GM12891 (cell line): ENCODE measurements around the gene FUT6.

Experiments
- PAX5 ChIP-seq: IDR thresholded peaks from 2 replicates; pipeline ENCODE4 v1.6.1; 2011; ENCODE audit warnings: low read length, moderate library complexity, mild to moderate bottlenecking; ENCODE audit not compliant: insufficient read depth, severe bottlenecking
- POLR2A ChIP-seq: IDR thresholded peaks from 2 replicates; pipeline ENCODE4 v1.6.1; 2011; ENCODE audit warnings: low read depth, low read length, control low read depth
- POLR2AphosphoS5 ChIP-seq: IDR thresholded peaks from 2 replicates; pipeline ENCODE4 v1.6.1; 2011; ENCODE audit warnings: low read depth, low read length, control low read depth
- POU2F2 ChIP-seq: IDR thresholded peaks from 2 replicates; pipeline ENCODE4 v1.6.1; 2011; ENCODE audit warnings: low read depth, mild to moderate bottlenecking, control low read depth, low read length, moderate library complexity
- SPI1 ChIP-seq: IDR thresholded peaks from 2 replicates; pipeline ENCODE4 v1.6.1; 2011; ENCODE audit warnings: low read depth, low read length, control low read depth
- TAF1 ChIP-seq: IDR thresholded peaks from 2 replicates; pipeline ENCODE4 v1.6.1; 2011; ENCODE audit warnings: low read depth, low read length, control low read depth

GRCh38 chr19:5824751-5825150, 14.8 kb downstream of the FUT6 start:
- TF ChIP-seq POLR2A: no peak
- TF ChIP-seq POLR2AphosphoS5: no peak
- no peak for TF ChIP-seq TAF1
- no peak for TF ChIP-seq SPI1
- no peak for TF ChIP-seq POU2F2
- no peak for TF ChIP-seq PAX5
